Measurements from ENCODE around the gene SLCO3A1.

The SLCO3A1 gene

DNA sequence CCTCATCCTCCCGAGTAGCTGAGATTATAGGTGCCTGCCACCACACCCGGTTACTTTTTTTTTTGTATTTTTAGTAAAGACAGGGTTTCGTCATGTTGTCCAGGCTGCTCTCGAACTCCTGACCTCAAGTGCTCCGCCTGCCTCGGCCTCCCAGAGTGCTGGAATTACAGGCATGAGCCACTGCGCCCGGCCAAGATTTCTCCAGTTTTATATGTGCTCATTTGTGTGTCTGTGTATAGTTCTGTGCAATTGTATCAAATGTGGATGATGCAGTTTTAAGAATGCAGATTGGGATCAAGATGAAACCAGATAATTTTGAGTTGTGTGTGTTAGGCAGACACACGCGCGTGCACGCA lies 68.3 kb downstream of the SLCO3A1 start:
- no peak for DNase-seq
- Histone ChIP-seq H3K56ac (ENCODE audit: low read length) (no peak overlapping the region), H4K5ac (ENCODE audit: low read length) (no peak overlapping the region), H3K27ac (ENCODE audit: low read depth, low read length) (no peak overlapping the region), H3K36me3 (ENCODE audit: control insufficient read depth, insufficient read depth, low read length) (no peaks in the 10 kb centered on the region), H3K9ac (ENCODE audit: low read length) (no peak overlapping the region), H3K79me1 (ENCODE audit: low read length) (no peaks in the 10 kb centered on the region), H3K79me2 (ENCODE audit: control insufficient read depth, insufficient read depth, low read length) (no peaks in the 10 kb centered on the region), H3K4me3 (ENCODE audit: low read length) (no peak overlapping the region), H2BK5ac (ENCODE audit: low read length) (no peak overlapping the region), H3K4ac (ENCODE audit: low read depth, low read length) (no peak overlapping the region), H3K4me2 (ENCODE audit: low read length) (no peak overlapping the region), H4K8ac (ENCODE audit: low read depth, low read length) (no peak overlapping the region), H2BK120ac (ENCODE audit: low read depth, low read length) (no peak overlapping the region), H2BK15ac (replicated peaks; ENCODE audit: low read depth) (no peak overlapping the region), H3K27me3 (ENCODE audit: insufficient read depth, low read length, poor library complexity) (no peaks in the 10 kb centered on the region), H3K23ac (ENCODE audit: low read length) (no peak overlapping the region), H2AK5ac (ENCODE audit: low read length) (no peak overlapping the region), H3K18ac (ENCODE audit: low read length) (no peak overlapping the region), H3K4me1 (ENCODE audit: control insufficient read depth, low read depth, low read length) (no peaks in the 10 kb centered on the region)
- no CpG with 5 or more reads among the region's 12 CpGs for WGBS (ENCODE audit: extremely low coverage, insufficient coverage, low lambda C conversion rate)

DNA sequence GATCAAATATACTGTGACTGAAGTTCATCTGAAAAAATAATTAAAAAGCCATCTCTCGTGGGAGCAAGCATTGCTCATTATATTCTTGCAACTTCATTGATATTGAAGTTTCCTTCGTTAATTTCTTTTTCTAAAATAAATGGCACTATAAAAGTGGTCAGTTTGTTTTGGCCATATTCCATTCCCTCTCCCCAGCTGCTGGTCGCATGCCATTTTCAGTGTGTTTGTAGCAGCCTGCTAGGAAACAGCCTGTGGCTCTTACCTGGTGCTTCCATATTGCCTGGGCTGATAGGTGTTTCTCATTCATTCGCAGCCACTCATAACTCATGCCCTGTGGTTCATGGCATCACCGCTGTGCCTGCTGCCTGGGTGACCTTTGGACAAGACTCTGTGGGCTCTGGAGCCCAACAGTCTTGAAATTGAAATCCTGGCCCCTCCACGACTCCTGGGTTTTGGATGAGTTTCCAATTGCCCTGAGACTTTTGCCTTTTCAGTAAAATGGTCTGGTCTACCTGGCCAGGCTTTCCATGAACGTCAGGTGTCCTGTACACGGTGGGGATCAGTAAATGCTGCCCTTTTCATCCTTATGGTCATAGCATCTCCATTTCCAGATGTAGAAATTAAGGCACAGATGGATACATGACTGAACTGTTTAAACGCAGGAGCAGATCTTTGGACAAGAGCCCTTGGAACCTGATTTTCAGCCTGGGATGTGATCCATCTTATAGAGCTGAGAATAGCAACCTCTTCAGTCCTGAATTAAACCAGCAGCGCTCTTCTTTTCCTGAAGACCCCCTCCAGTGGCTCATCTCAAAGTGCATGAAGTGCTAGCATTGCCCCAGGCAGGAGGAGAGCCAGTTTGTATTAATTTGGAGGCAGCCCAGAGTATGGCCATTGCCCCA lies 69.4 kb downstream of the SLCO3A1 start:
- Histone ChIP-seq H3K79me1 (ENCODE audit: low read length) (no peaks in the 10 kb centered on the region), H4K8ac (ENCODE audit: low read depth, low read length) (no peak overlapping the region), H3K27ac (ENCODE audit: low read depth, low read length) (no peak overlapping the region), H2BK15ac (replicated peaks; ENCODE audit: low read depth) (no peak overlapping the region), H3K4me2 (ENCODE audit: low read length) (no peak overlapping the region), H3K23ac (ENCODE audit: low read length) (no peak overlapping the region), H3K79me2 (ENCODE audit: control insufficient read depth, insufficient read depth, low read length) (no peaks in the 10 kb centered on the region), H3K27me3 (ENCODE audit: insufficient read depth, low read length, poor library complexity) (no peaks in the 10 kb centered on the region), H2AK5ac (ENCODE audit: low read length) (no peak overlapping the region), H2BK5ac (ENCODE audit: low read length) (no peak overlapping the region), H3K18ac (ENCODE audit: low read length) (no peak overlapping the region), H2BK120ac (ENCODE audit: low read depth, low read length) (no peak overlapping the region), H3K56ac (ENCODE audit: low read length) (no peak overlapping the region), H3K4me1 (ENCODE audit: control insufficient read depth, low read depth, low read length) (no peaks in the 10 kb centered on the region), H4K5ac (ENCODE audit: low read length) (no peak overlapping the region), H3K4ac (ENCODE audit: low read depth, low read length) (no peak overlapping the region), H3K36me3 (ENCODE audit: control insufficient read depth, insufficient read depth, low read length) (no peaks in the 10 kb centered on the region), H3K9ac (ENCODE audit: low read length) (no peak overlapping the region), H3K4me3 (ENCODE audit: low read length) (no peak overlapping the region)
- DNase-seq, result no peak
- WGBS (ENCODE audit: extremely low coverage, insufficient coverage, low lambda C conversion rate), result no CpG with 5 or more reads among the region's 10 CpGs

DNA sequence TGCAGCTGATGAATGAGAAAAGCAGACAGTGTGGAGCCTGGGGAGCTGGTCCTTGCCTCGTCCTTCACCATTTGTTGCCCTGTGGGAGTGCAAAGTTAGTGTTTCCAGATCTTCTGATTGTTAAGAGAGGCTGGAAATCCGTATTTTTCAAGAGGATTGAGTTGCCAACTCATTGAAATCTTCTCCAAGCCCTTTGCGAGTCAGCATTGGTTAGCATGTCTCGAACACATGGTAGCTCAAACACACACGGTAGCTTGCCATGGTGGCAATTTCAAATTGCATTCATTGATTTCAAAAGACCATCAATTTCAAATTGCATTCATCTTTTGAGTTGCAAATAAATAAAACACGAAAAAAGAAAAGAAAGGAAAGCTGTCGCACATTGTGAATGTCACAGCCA lies 70.7 kb downstream of the SLCO3A1 start:
- Histone ChIP-seq H2BK15ac (replicated peaks; ENCODE audit: low read depth) (no peak overlapping the region), H3K4ac (ENCODE audit: low read depth, low read length) (no peak overlapping the region), H3K36me3 (ENCODE audit: control insufficient read depth, insufficient read depth, low read length) (no peaks in the 10 kb centered on the region), H3K79me1 (ENCODE audit: low read length) (no peaks in the 10 kb centered on the region), H3K27ac (ENCODE audit: low read depth, low read length) (no peak overlapping the region), H4K8ac (ENCODE audit: low read depth, low read length) (no peak overlapping the region), H3K18ac (ENCODE audit: low read length) (no peak overlapping the region), H3K4me1 (ENCODE audit: control insufficient read depth, low read depth, low read length) (no peaks in the 10 kb centered on the region), H2AK5ac (ENCODE audit: low read length) (no peak overlapping the region), H2BK120ac (ENCODE audit: low read depth, low read length) (no peak overlapping the region), H3K27me3 (ENCODE audit: insufficient read depth, low read length, poor library complexity) (no peaks in the 10 kb centered on the region), H4K5ac (ENCODE audit: low read length) (no peak overlapping the region), H3K9ac (ENCODE audit: low read length) (no peak overlapping the region), H3K56ac (ENCODE audit: low read length) (no peak overlapping the region), H3K23ac (ENCODE audit: low read length) (no peak overlapping the region), H2BK5ac (ENCODE audit: low read length) (no peak overlapping the region), H3K4me2 (ENCODE audit: low read length) (no peak overlapping the region), H3K4me3 (ENCODE audit: low read length) (no peak overlapping the region), H3K79me2 (ENCODE audit: control insufficient read depth, insufficient read depth, low read length) (no peaks in the 10 kb centered on the region)
- no peak for DNase-seq
- WGBS (ENCODE audit: extremely low coverage, insufficient coverage, low lambda C conversion rate), result no CpG with 5 or more reads among the region's 7 CpGs

DNA sequence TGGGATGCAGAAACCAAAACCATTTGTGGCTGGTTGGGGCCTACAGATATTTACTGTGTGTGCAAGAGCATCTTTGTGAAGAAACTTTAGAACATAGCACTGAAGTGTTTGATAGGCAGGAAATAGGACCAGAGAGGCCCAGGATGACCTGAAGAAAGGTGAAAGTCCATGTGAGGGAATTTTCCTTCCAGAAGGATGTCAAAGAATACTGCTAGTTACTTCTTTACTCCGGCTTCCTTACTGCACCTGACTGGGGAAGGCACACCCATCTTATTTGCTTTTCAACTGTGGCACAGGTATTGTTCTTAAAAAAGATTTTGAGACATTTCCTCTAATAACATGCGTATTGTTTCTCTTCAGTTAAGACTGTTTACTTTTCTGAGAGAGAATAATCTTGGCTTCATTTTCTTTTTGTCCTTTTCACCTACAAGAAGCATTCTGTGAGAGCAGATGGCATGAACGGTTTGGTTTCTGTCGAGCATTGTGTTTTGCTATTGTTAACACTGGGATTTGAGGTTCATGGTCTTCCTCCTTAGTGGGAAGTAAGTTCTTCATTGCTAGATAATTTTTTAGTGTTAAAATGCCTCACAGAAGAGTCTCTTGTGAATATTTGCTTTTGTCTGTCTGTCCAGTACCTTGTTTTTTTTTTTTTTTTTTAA lies 71.5 kb downstream of the SLCO3A1 start:
- Histone ChIP-seq H3K18ac (ENCODE audit: low read length) (no peak overlapping the region), H3K36me3 (ENCODE audit: control insufficient read depth, insufficient read depth, low read length) (no peaks in the 10 kb centered on the region), H3K23ac (ENCODE audit: low read length) (no peak overlapping the region), H3K79me2 (ENCODE audit: control insufficient read depth, insufficient read depth, low read length) (no peaks in the 10 kb centered on the region), H3K27ac (ENCODE audit: low read depth, low read length) (no peak overlapping the region), H4K5ac (ENCODE audit: low read length) (no peak overlapping the region), H3K4me2 (ENCODE audit: low read length) (no peak overlapping the region), H2BK5ac (ENCODE audit: low read length) (no peak overlapping the region), H3K9ac (ENCODE audit: low read length) (no peak overlapping the region), H2AK5ac (ENCODE audit: low read length) (no peak overlapping the region), H2BK15ac (replicated peaks; ENCODE audit: low read depth) (no peak overlapping the region), H3K4me3 (ENCODE audit: low read length) (no peak overlapping the region), H3K4me1 (ENCODE audit: control insufficient read depth, low read depth, low read length) (no peaks in the 10 kb centered on the region), H3K56ac (ENCODE audit: low read length) (no peak overlapping the region), H4K8ac (ENCODE audit: low read depth, low read length) (no peak overlapping the region), H2BK120ac (ENCODE audit: low read depth, low read length) (no peak overlapping the region), H3K27me3 (ENCODE audit: insufficient read depth, low read length, poor library complexity) (no peaks in the 10 kb centered on the region), H3K79me1 (ENCODE audit: low read length) (no peaks in the 10 kb centered on the region), H3K4ac (ENCODE audit: low read depth, low read length) (no peak overlapping the region)
- no peak for DNase-seq
- no CpG with 5 or more reads among the region's 4 CpGs for WGBS (ENCODE audit: extremely low coverage, insufficient coverage, low lambda C conversion rate)

DNA sequence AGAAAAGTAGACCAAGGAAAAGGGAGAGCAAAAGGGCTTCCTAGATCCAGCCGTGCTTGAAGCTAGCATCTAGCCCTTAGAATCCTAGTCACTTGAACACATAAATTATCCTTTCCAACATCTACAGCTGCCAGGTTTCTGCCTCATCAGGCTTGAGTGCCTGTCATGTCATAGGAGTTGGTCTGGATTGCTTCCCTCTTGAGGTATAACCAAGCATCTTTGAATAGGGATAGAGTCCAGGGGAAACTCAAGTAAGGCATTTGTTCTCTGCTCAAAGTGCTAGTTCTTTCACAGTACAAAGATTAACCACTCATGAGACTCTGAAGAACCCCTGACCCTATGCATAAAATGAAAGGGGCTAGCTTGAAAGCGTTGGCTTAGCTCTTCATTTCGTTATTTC lies 72.3 kb downstream of the SLCO3A1 start:
- H2BK15ac ChIP-seq (replicated peaks; ENCODE audit: low read depth), result no peak overlapping the region
- no peak overlapping the region for H4K8ac ChIP-seq (ENCODE audit: low read depth, low read length)
- H3K4ac ChIP-seq (ENCODE audit: low read depth, low read length), result no peak overlapping the region
- H3K18ac ChIP-seq (ENCODE audit: low read length), result no peak overlapping the region
- no peak for DNase-seq
- no peaks in the 10 kb centered on the region for H3K79me2 ChIP-seq (ENCODE audit: control insufficient read depth, insufficient read depth, low read length)
- no peak overlapping the region for H3K4me3 ChIP-seq (ENCODE audit: low read length)
- no peak overlapping the region for H3K9ac ChIP-seq (ENCODE audit: low read length)
- no CpG with 5 or more reads among the region's 3 CpGs for WGBS (ENCODE audit: extremely low coverage, insufficient coverage, low lambda C conversion rate)
- H2BK120ac ChIP-seq (ENCODE audit: low read depth, low read length), result no peak overlapping the region
- no peaks in the 10 kb centered on the region for H3K27me3 ChIP-seq (ENCODE audit: insufficient read depth, low read length, poor library complexity)
- no peaks in the 10 kb centered on the region for H3K4me1 ChIP-seq (ENCODE audit: control insufficient read depth, low read depth, low read length)
- no peak overlapping the region for H3K27ac ChIP-seq (ENCODE audit: low read depth, low read length)
- no peak overlapping the region for H2AK5ac ChIP-seq (ENCODE audit: low read length)
- no peaks in the 10 kb centered on the region for H3K79me1 ChIP-seq (ENCODE audit: low read length)
- no peaks in the 10 kb centered on the region for H3K36me3 ChIP-seq (ENCODE audit: control insufficient read depth, insufficient read depth, low read length)
- no peak overlapping the region for H3K56ac ChIP-seq (ENCODE audit: low read length)
- no peak overlapping the region for H4K5ac ChIP-seq (ENCODE audit: low read length)
- no peak overlapping the region for H3K4me2 ChIP-seq (ENCODE audit: low read length)
- no peak overlapping the region for H3K23ac ChIP-seq (ENCODE audit: low read length)
- H2BK5ac ChIP-seq (ENCODE audit: low read length), result no peak overlapping the region
